RWPE2 (cell line): ENCODE data around the gene CEP85L.

Experiments used
- ATAC-seq: fragments of 200-7000 bp; cut with Tn5 transposase; 3 replicates; pipeline ENCODE4 v1.9.1; 2021; ENCODE audit warnings: low read depth
- DNase-seq: peaks from one replicate; pipeline ENCODE4 v3.0.0-alpha.2; 2020; ENCODE audit warnings: low spot score
- H3K27ac ChIP-seq: fragments of 450-650 bp; 2 replicates; pipeline ENCODE4 v1.5.1; 2017; ENCODE audit warnings: mild to moderate bottlenecking; ENCODE audit not compliant: poor library complexity, severe bottlenecking
- H3K27me3 ChIP-seq: fragments of 250-450 bp; sonication (Bioruptor Pico); 2 replicates; pipeline ENCODE4 v1.5.1; 2021; ENCODE audit warnings: mild to moderate bottlenecking, moderate library complexity; ENCODE audit not compliant: insufficient read depth, poor library complexity, severe bottlenecking
- H3K36me3 ChIP-seq: fragments of 250-450 bp; sonication (Bioruptor Pico); 2 replicates; pipeline ENCODE4 v1.5.1; 2020; ENCODE audit warnings: low read depth, mild to moderate bottlenecking, moderate library complexity
- H3K4me1 ChIP-seq: fragments of 250-450 bp; sonication (Bioruptor Pico); 2 replicates; pipeline ENCODE4 v1.5.1; 2021; ENCODE audit warnings: mild to moderate bottlenecking, moderate library complexity; ENCODE audit not compliant: insufficient read depth, poor library complexity, severe bottlenecking
- H3K4me3 ChIP-seq: fragments of 250-450 bp; sonication (Bioruptor Pico); 2 replicates; pipeline ENCODE4 v1.5.1; 2021; ENCODE audit warnings: mild to moderate bottlenecking, moderate library complexity; ENCODE audit not compliant: severe bottlenecking
- H3K9me3 ChIP-seq: fragments of 250-450 bp; sonication (Bioruptor Pico); 2 replicates; pipeline ENCODE4 v1.5.1; 2021; ENCODE audit warnings: mild to moderate bottlenecking, moderate library complexity; ENCODE audit not compliant: severe bottlenecking
- TF ChIP-seq, protein P1 (sequence below): fragments of 450-650 bp; IDR thresholded peaks from one replicate; pipeline ENCODE4 v1.5.1; 2017; ENCODE audit warnings: mild to moderate bottlenecking, moderate library complexity; ENCODE audit not compliant: poor library complexity, severe bottlenecking

Gene CEP85L

DNA sequence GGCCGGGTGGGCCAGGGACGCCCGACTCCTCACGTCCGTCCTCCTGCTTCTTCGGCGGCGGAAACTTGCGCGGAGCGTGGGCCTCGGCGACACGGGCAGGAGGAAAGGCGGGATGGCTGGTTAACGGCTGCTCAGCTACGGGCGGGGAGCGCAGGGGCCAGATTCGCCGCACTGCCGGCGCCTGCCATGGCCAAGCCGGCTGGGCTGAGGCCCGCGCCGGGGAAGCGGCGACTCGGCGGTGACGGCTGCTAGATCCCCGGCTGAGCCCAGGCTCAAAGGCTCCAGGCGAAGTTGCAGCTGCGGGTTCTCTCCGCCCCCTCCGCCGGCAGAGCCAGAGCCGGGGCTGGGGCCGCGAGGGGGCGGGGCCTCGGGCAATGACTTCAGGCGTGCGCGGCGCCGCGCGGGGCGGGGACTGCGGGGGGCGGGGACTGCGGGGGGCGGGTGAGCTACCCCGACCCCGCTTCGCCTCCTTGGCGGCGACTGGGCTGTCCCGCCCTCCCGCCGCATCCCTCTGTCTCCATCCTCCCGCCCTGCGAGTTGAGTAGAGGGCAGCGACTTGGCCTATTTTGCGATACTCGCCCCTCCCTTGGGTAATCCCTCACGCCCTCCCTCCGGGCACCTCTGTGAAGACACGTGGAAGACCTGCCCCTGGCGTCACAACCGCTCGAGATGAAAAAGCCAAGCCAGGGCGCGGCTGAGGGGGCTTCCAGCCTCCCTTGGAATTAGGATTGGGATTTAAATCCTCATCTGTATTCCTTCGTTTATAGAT is at the start of gene CEP85L:
TSS of gene CEP85L (minus strand) at position 310 of the 769 bp plus-strand sequence. CDS start 322 bp downstream, outside the sequence.
- peak within 1 kb of the TSS; percentile 62 for H3K4me3 ChIP-seq
- H3K27ac ChIP-seq, result peak within 1 kb of the TSS; percentile 43
- peak; percentile 88 for DNase-seq

DNA sequence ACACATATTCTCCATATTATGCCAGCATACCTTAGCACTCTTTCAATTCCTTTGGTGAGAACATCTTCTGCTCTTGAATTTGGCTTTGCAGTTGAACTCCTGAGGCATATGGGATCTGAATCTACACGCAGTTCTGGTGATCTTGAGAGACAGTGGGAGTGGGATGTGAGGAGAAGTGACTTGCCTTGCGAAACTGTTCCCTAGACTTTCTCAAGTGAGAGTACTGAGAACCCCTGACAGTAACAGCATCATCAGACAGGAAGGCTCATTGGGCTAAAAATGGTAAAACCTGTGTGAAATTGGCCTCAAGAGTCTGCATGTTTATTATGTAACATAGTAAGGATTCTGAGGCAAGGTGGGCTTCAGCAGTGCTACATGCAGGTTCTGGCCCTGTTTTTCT is 49.1 kb upstream of the CEP85L start:
- ATAC-seq (no peak), DNase-seq (no peak)
- Histone ChIP-seq H3K4me3 (no peak overlapping the region), H3K27me3 (no peaks in the 10 kb centered on the region), H3K9me3 (no peaks in the 10 kb centered on the region), H3K4me1 (peaks cover under 1% of the 10 kb centered on the region), H3K36me3 (no peaks in the 10 kb centered on the region), H3K27ac (no peak overlapping the region)
- TF ChIP-seq, protein P1, sequence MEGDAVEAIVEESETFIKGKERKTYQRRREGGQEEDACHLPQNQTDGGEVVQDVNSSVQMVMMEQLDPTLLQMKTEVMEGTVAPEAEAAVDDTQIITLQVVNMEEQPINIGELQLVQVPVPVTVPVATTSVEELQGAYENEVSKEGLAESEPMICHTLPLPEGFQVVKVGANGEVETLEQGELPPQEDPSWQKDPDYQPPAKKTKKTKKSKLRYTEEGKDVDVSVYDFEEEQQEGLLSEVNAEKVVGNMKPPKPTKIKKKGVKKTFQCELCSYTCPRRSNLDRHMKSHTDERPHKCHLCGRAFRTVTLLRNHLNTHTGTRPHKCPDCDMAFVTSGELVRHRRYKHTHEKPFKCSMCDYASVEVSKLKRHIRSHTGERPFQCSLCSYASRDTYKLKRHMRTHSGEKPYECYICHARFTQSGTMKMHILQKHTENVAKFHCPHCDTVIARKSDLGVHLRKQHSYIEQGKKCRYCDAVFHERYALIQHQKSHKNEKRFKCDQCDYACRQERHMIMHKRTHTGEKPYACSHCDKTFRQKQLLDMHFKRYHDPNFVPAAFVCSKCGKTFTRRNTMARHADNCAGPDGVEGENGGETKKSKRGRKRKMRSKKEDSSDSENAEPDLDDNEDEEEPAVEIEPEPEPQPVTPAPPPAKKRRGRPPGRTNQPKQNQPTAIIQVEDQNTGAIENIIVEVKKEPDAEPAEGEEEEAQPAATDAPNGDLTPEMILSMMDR, result no peak

More for the DNA sequence above, at the start of gene CEP85L:
- TF ChIP-seq, protein P1, result peak; percentile 1
- Histone ChIP-seq H3K27me3 (no peaks in the 10 kb centered on the region), H3K36me3 (no peaks in the 10 kb centered on the region), H3K9me3 (no peaks in the 10 kb centered on the region), H3K4me1 (peaks cover 11% of the 10 kb centered on the region)
- peak; percentile 90 for ATAC-seq

DNA sequence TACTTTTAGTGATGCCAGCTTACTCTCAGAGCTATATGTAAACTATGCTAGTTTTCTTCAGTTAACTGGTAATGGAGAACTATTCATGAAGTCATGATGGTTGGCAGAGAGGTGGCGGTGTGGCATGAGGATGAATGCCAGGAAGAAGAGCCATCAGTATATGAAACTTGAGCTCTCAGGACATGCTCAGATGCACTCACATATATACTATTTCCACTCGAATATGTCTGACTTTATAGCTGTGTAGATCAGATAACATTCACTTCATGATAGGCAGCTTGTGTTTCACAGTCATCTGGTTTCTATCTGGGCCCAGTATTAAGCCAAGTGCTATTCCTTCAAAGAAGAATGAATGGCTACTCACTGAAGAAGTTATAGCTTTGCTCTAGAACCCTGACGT is 46.2 kb upstream of the CEP85L start:
- no peaks in the 10 kb centered on the region for H3K27me3 ChIP-seq
- no peak for DNase-seq
- H3K4me1 ChIP-seq, result no peaks in the 10 kb centered on the region
- H3K27ac ChIP-seq, result no peak overlapping the region
- H3K9me3 ChIP-seq, result no peaks in the 10 kb centered on the region
- H3K36me3 ChIP-seq, result no peaks in the 10 kb centered on the region
- TF ChIP-seq, protein P1, result no peak
- ATAC-seq, result peak; percentile 25; the same call in 1 of the 3 replicates
- no peak overlapping the region for H3K4me3 ChIP-seq

DNA sequence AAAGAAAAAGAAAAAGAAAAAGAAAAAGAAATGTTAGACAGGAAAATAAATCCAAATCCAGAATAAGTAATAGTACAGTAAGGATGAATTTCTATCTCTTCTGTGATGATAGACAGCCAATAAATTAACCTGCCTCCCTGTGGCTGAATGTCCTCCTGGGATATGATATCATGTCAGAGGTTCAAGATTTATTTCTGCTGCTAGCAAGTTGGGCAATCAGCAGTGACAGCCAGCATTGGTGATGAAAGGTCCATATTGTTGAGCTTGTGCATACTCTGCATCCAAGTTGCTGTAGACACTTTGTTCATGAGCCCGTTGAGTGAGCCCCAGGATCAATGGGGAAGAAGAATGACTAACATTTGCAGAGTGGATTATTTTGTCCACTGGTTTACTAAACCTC is 44.9 kb upstream of the CEP85L start:
- Histone ChIP-seq H3K4me3 (no peak overlapping the region), H3K27me3 (no peaks in the 10 kb centered on the region), H3K36me3 (no peaks in the 10 kb centered on the region), H3K4me1 (no peaks in the 10 kb centered on the region), H3K9me3 (no peaks in the 10 kb centered on the region), H3K27ac (no peak overlapping the region)
- ATAC-seq, result no peak
- TF ChIP-seq, protein P1, result no peak
- no peak for DNase-seq

DNA sequence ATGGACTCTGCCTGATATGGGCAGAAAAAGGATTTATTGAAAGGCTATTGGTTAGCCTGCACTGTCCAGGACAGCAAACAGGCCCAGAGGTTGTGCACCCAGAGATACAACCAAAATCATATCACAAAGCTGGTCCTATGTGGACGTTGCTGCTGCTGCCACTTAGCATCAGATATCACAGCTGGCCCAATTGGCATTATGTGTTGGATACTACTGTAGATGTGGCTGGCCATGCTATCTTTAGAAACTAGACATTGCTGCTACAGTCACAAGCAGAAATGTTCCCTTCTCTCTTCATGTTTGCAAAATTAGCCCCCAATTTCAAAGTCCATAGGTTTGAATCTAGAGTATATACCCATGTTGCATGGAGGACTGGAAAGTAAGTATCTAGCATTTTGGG is 42.2 kb upstream of the CEP85L start:
- no peak overlapping the region for H3K4me3 ChIP-seq
- H3K27me3 ChIP-seq, result no peaks in the 10 kb centered on the region
- no peak for ATAC-seq
- H3K27ac ChIP-seq, result no peak overlapping the region
- no peak for DNase-seq
- no peaks in the 10 kb centered on the region for H3K9me3 ChIP-seq
- H3K4me1 ChIP-seq, result no peaks in the 10 kb centered on the region
- TF ChIP-seq, protein P1, result no peak
- H3K36me3 ChIP-seq, result no peaks in the 10 kb centered on the region
